Right atrium auricular region (tissue), 2 donors: ENCODE measurements around the gene PLEKHA8. TPM values are rescaled to one million over a fixed set of nuclear protein-coding genes. Genes with fewer than 3 reads are reported as not detected.

Source experiments
- DNase-seq: peaks from one replicate; pipeline ENCODE4 v3.0.0-alpha.2; 2019; ENCODE audit warnings: low spot score
- H3K27ac ChIP-seq, 2 donors: fragments of 200-600 bp; sonication (generic); 1 replicate in 1 of 2; 2 replicates in 1 of 2; pipeline ENCODE4 v1.5.1; 2016 to 2019
- H3K27me3 ChIP-seq, 2 donors: fragments of 200-600 bp; sonication (generic); one replicate each; pipeline versions ENCODE4 v1.5.1 to v1.6.0; 2017 to 2019
- H3K36me3 ChIP-seq: fragments of 200-600 bp; sonication (generic); one replicate; pipeline ENCODE4 v1.5.1; 2016
- H3K4me1 ChIP-seq, 2 donors: fragments of 200-600 bp; sonication (generic); one replicate each; pipeline versions ENCODE4 v1.5.1 to v1.6.0; 2017 to 2019
- H3K4me3 ChIP-seq, 2 donors: fragments of 200-600 bp; sonication (generic); 1 replicate in 1 of 2; 2 replicates in 1 of 2; pipeline ENCODE4 v1.5.1; 2017 to 2019; ENCODE audit warnings: mild to moderate bottlenecking in 1 of 2, moderate library complexity in 1 of 2
- H3K9me3 ChIP-seq, 2 donors: fragments of 200-600 bp; sonication (generic); one replicate each; pipeline ENCODE4 v1.5.1; 2019
- total RNA-seq, 2 donors: library from RNA; depleted of rRNA; stranded (reverse); fragments of >200 nt; gene quantifications; one replicate each; pipeline ENCODE4 v1.1.0, GENCODE V29; 2016
- TF ChIP-seq, protein P1 (sequence below), 2 donors: fragments of 200-600 bp; sonication (generic); IDR thresholded peaks; one replicate each; pipeline ENCODE4 v1.5.1; 2019; ENCODE audit warnings: antibody characterized with exemption in 2 of 2

Gene PLEKHA8
- total RNA-seq, 2 donors from 2014 or later, result 2.0 to 3.3 TPM

DNA sequence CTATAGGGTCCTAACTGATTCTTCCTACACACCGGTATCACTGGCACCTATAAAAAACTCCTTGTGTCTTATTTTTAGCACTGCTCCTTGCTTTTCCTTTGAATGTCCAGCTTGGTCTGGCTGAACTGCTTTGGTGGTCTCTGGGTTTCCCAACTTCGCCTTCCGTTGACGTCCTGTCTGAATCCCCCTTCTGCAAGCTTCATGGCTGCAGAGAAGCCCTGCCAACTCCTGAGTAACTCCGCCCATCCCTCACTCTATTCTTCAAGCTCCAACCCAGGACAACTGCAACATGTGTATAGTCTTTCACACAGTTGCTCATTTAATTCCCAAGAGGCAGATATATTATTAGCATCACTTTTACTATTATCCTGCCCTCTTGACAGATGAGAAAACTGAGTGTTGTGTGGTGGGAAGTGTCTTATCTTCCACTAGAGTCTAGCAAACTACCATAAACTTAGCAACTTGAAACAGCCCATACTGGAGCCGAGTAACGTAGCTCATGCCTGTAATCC lies 147.5 kb downstream of the PLEKHA8 start:
- H3K27ac ChIP-seq, result no peak overlapping the region
- H3K9me3 ChIP-seq, result no peaks in the 10 kb centered on the region
- H3K36me3 ChIP-seq, result no peaks in the 10 kb centered on the region
- TF ChIP-seq, protein P1, sequence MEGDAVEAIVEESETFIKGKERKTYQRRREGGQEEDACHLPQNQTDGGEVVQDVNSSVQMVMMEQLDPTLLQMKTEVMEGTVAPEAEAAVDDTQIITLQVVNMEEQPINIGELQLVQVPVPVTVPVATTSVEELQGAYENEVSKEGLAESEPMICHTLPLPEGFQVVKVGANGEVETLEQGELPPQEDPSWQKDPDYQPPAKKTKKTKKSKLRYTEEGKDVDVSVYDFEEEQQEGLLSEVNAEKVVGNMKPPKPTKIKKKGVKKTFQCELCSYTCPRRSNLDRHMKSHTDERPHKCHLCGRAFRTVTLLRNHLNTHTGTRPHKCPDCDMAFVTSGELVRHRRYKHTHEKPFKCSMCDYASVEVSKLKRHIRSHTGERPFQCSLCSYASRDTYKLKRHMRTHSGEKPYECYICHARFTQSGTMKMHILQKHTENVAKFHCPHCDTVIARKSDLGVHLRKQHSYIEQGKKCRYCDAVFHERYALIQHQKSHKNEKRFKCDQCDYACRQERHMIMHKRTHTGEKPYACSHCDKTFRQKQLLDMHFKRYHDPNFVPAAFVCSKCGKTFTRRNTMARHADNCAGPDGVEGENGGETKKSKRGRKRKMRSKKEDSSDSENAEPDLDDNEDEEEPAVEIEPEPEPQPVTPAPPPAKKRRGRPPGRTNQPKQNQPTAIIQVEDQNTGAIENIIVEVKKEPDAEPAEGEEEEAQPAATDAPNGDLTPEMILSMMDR (IDR thresholded peaks at IDR 0.05), result no peak
- peaks cover 0 to 43% of the 10 kb centered on the region in 2 donors for H3K4me1 ChIP-seq
- no peaks in the 10 kb centered on the region for H3K27me3 ChIP-seq
- DNase-seq, result no peak
- no peak overlapping the region for H3K4me3 ChIP-seq

DNA sequence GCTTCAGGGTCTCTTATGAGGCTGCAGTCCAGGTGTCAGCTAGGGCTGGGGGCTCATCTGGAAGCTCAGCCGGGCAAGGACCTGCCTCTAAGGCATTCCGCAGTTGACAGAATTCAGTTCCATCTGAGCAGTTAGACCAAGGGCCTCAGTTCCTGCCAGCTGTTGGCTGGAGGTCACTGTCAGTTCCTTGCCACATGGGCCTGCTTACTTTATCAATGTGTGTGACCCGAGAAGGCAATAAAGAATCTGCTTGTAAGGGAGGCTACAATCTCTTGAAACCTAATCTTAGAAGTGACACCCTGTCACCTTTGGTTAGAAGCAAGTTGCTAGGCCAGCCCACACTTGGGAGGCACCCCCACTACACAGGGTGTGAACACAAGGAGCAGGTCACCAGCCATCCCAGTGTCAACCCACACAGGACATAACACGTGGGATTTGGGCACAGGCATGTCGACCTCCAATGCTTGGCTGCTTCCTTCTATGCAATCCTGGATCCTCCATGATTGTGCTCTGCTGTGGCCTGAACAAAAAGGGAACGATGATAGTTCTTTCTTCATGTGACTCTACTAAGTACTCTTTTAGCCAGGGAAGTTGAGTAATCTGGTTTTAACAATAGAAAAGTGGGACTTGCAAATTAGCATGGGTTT lies 148.4 kb downstream of the PLEKHA8 start:
- Histone ChIP-seq H3K4me3 (no peak overlapping the region), H3K27ac (no peak overlapping the region), H3K36me3 (no peaks in the 10 kb centered on the region), H3K9me3 (no peaks in the 10 kb centered on the region), H3K4me1 (peaks cover 0 to 48% of the 10 kb centered on the region in 2 donors), H3K27me3 (no peaks in the 10 kb centered on the region)
- TF ChIP-seq, protein P1 (IDR thresholded peaks at IDR 0.05), result no peak
- DNase-seq, result no peak

GRCh38 chr7:30177186-30177585 lies 149.0 kb downstream of the PLEKHA8 start:
- DNase-seq, result no peak
- Histone ChIP-seq H3K27ac (no peak overlapping the region), H3K36me3 (no peaks in the 10 kb centered on the region), H3K27me3 (no peaks in the 10 kb centered on the region), H3K4me3 (no peak overlapping the region), H3K4me1 (peaks cover 0 to 53% of the 10 kb centered on the region in 2 donors), H3K9me3 (no peaks in the 10 kb centered on the region)
- TF ChIP-seq, protein P1 (IDR thresholded peaks at IDR 0.05), result no peak

GRCh38 chr7:30177965-30178364 lies 149.8 kb downstream of the PLEKHA8 start:
- Histone ChIP-seq H3K27me3 (no peaks in the 10 kb centered on the region), H3K36me3 (no peaks in the 10 kb centered on the region), H3K9me3 (no peaks in the 10 kb centered on the region), H3K4me3 (no peak overlapping the region), H3K27ac (no peak overlapping the region), H3K4me1 (peaks cover 0 to 53% of the 10 kb centered on the region in 2 donors)
- no peak for DNase-seq
- TF ChIP-seq, protein P1 (IDR thresholded peaks at IDR 0.05), result no peak

GRCh38 chr7:30178748-30179436 lies 150.7 kb downstream of the PLEKHA8 start:
- Histone ChIP-seq H3K27me3 (no peaks in the 10 kb centered on the region), H3K4me3 (no peak overlapping the region), H3K9me3 (no peaks in the 10 kb centered on the region), H3K4me1 (peaks cover 0 to 51% of the 10 kb centered on the region in 2 donors), H3K36me3 (no peaks in the 10 kb centered on the region), H3K27ac (no peak overlapping the region)
- no peak for DNase-seq
- TF ChIP-seq, protein P1 (IDR thresholded peaks at IDR 0.05), result no peak

Other genes starting within 250 kb of the PLEKHA8 start
- 1 to 10 TPM; 1.3 to 2.9 TPM for gene WIPF3, start 221.9 kb upstream of the PLEKHA8 start, total RNA-seq
- 10 to 100 TPM; 20.2 to 33.3 TPM for gene SCRN1, start 38.6 kb upstream of the PLEKHA8 start, total RNA-seq
- 1 to 10 TPM; 6.1 to 8.5 TPM for gene FKBP14, start 1.7 kb upstream of the PLEKHA8 start, total RNA-seq
- 10 to 100 TPM; 17.4 to 65.4 TPM for gene MTURN, start 106.6 kb downstream of the PLEKHA8 start, total RNA-seq